NCI-H1694 treated with DMSO at 0.1 percent for 48 hours (cell line): ENCODE data around the gene BAD.

Source experiments
- DNase-seq: peaks from one replicate; lab custom pipeline; 2025; lab: John Stamatoyannopoulos, UW

Gene BAD

DNA sequence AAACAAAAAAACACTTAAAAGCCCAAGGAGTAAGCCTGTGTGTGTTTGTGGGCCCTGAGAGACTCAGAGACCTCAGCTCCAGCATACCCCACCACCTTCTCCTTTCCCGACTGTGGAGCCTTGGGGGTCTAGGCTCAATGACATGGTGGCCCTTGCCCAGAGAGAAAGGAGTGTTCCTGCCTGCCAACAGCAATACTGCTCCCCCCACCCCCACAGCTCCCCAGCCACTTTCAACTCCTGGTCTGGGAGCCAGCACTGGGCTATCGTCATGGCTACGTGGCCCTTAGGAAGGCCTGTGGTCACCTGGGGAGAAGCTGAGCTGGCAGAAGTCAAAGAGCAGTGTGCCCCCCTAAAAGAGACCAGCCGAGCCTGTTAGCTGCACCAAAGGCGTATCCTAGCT is 40.4 kb downstream of the BAD start:
- no peak for DNase-seq

- DNase-seq: no peak
Measured at GRCh38 chr11:64243236-64243854, 41.1 kb downstream of the BAD start.

- DNase-seq: no peak
Measured at GRCh38 chr11:64241491-64242374, 42.7 kb downstream of the BAD start.

GRCh38 chr11:64241241-64241490 is 43.3 kb downstream of the BAD start:
- DNase-seq: peak; percentile 88

DNA sequence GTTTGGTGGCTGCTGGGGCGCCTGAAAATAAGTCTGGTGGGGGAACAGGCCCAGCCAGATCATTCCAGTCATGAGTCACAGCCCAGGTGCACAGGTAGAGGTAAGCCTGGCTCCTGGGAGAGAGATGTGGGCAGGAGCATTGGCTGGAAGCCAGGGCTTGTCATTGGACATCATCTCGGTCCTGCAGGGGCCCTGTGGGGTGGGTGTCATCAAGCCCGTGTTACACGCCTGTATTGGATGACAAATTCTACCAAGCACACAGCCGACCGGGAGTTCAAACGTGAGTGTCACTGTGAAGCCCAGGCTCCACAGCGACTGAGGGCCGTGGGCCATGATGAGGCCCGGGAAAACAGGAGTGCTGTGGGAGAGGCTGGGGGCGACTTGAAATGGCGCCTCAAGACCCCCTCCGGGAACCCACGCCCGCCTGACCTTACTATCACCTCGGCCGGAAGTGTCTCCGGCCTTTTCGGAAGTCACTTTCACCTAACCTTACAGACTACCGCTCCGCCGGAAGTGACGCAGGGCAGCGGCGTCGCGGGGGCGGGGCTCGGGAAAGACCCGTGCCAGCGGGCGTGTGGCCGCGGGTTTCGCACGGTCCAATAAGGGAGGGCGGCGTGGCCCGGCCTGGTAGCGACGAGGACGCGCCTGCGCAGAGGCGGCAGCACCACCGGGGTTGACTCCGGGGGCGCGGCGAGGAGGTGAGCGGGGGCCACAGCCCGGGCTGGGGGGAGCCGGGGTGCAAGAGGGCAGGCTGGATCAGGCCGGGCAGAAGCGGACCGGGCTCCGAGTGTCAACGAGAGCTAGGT is 43.8 kb downstream of the BAD start, which contains the start of gene FKBP2:
TSS of gene FKBP2 (plus strand) at position 661 of the 806 bp plus-strand sequence. CDS start 1,293 bp downstream, outside the sequence.
- peak; percentile 87 for DNase-seq

- no peak for DNase-seq
Measured at GRCh38 chr11:64239662-64240434, 44.6 kb downstream of the BAD start.

GRCh38 chr11:64238999-64239398 is 45.5 kb downstream of the BAD start:
- DNase-seq: no peak

- no peak for DNase-seq
Measured at GRCh38 chr11:64238076-64238475, 46.4 kb downstream of the BAD start.

GRCh38 chr11:64237484-64237951 is 46.9 kb downstream of the BAD start:
- no peak for DNase-seq

DNA sequence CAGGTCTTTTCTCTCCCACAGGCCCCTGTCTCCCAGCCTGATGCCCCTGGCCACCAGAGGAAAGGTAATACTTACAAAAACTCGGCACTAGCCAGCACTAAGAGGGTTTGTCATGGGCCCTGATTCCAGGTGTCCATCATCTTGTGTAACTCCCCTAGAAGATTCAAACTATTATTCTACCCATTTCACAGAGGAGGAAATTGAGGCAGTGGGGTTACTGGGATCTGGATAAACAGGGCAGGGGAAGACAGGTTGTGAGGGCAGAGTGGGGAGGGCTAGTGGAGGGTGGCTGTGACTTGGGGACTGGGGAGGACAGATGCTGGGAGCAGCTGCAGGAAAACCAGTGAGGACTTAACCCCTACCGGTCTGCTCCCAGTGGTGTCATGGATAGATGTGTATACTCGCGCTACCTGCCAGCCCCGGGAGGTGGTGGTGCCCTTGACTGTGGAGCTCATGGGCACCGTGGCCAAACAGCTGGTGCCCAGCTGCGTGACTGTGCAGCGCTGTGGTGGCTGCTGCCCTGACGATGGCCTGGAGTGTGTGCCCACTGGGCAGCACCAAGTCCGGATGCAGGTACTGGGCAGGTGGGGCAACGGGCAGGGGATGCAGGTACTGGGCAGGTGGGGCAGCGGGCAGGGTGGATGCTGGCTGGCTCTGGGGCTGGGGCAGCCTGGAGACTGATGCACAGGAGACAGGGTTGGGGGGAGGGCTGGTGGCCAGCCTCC is 48.9 kb downstream of the BAD start:
- no peak for DNase-seq

- no peak for DNase-seq
Measured at GRCh38 chr11:64234647-64235379, 49.7 kb downstream of the BAD start.

DNA sequence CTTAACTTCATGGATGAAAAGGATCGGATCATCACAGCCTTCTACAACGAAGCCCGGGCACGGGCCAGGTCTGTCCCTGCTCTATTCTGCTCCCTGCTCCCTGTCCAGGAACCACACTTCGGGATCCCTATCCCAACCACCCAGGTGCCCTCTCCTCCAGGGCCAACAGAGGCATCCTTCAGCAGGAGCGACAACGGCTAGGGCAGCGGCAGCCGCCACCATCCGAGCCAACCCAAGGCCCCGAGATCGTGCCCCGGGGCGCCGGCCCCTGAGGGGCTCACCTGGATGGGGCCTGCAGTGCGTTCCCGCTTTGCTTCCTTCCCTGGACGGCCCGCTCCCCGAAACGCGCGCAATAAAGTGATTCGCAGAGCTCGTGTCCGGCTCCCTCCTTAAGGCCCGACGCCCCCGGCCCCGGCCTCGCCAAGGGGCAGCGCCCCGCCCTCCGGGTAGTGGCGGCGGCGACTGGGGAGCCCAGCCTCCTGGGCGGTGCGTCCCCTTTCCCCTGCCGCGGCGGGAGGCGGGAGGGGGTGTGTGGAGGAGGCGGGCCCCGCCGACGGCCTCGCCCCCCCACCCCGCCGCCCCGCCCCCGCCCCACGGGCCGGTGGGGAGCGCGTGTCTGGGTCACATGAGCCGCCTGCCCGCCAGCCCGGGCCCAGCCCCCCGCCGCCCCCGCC is 50.4 kb downstream of the BAD start, which contains the start of gene VEGFB:
TSS of gene VEGFB (plus strand) at position 672 of the 674 bp plus-strand sequence. CDS start 250 bp downstream, outside the sequence.
- DNase-seq: peak; percentile 28

DNA sequence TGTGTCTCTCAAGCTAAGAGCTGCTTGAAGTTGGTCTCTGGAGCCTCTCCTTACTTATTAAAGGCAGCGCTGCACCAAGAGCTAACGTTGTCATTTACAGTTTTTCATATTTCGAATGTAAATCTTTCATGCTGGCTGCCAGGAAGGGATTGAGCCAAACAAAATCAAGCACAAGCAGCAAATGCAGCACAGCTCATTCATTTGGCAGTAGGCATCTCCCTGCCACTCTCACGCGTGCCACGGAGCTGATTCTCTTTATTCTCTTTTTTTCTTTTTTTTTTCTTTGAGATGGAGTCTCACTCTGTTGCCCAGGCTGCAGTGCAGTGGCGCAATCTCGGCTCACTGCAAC is 51.5 kb downstream of the BAD start:
- no peak for DNase-seq

DNA sequence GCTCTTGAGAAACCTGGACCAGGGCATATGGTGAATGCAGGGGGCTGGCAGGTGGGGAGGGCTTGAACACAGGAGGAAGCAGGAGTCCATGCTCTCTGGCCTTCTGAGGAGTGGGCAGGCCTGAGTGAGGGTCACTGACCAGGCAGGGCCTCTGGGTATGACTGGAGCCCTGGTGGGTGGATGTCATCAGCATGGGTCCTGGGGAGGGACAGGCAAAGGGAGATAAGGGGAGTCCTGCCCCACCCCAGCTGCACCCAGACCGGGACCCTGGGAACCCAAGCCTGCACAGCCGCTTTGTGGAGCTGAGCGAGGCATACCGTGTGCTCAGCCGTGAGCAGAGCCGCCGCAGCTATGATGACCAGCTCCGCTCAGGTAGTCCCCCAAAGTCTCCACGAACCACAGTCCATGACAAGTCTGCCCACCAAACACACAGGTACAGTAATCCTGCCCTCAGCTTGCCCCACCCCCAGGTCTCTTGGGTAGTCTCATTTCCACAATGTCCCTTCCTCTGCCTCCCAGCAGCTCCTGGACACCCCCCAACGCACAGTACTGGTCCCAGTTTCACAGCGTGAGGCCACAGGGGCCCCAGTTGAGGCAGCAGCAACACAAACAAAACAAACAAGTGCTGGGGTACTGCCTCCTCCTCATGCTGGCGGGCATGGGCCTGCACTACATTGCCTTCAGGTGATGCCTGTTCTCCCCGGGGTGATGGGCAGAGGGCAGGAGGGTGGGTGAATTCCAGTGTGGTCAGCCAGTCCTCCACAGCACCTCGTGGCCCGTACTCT is 52.1 kb downstream of the BAD start:
- DNase-seq: no peak

GRCh38 chr11:64231546-64231945 is 52.9 kb downstream of the BAD start:
- DNase-seq: no peak

DNA sequence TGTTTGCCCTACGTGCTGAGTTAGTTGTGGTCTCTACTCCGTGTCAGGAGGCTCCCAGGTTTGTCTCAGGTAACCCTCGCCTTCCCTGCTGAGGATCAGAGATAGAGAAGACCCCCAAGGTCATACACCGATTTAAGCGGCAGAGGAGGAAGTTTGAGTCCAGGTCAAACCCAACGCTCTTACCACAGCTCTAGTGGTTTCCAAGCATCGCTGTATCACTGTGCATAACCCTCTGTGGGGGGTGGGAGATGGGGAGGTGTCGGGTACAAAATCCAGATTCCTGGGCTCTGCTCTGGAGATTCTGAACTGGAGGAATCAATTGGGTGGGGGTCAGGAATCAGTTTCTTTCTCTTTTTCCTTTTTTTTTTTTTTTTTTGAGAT is 53.5 kb downstream of the BAD start:
- DNase-seq: no peak

- DNase-seq: peak; percentile 61
Measured at GRCh38 chr11:64230171-64230984, 54.1 kb downstream of the BAD start, which contains the start of gene DNAJC4. DNAJC4 (plus strand) TSS chr11:64230548; CDS start chr11:64230855, 307 bp downstream.

GRCh38 chr11:64229744-64230170 is 54.7 kb downstream of the BAD start:
- no peak for DNase-seq
